IMR-90 (cell line): ENCODE data around the gene PFKP. TPM values are rescaled to one million over a fixed set of nuclear protein-coding genes. Genes with fewer than 3 reads are reported as not detected.

Source experiments
- ATAC-seq: fragments of 200-7000 bp; cut with Tn5 transposase; 2 replicates; pipeline ENCODE4 v1.9.1; 2020; ENCODE audit warnings: low read depth, mild to moderate bottlenecking, moderate library complexity
- BruUV-seq: library from RNA; stranded (reverse); fragments of 400-500 nt; replicated peaks from 2 replicates; lab custom pipeline; 2021; lab: Mats Ljungman, UMichigan
- CTCF ChIA-PET: fragments of 300-600 bp; formaldehyde crosslinking; extraction: SDS; loops from one replicate; lab custom pipeline; 2021; ENCODE audit warnings: antibody characterized with exemption; lab: Yijun Ruan, JAX
- POLR2A ChIA-PET: fragments of 300-600 bp; sonication (Branson Sonifier 250); formaldehyde crosslinking; loops from one replicate; lab custom pipeline; 2022; ENCODE audit warnings: antibody characterized with exemption; ENCODE audit not compliant: unreplicated experiment; lab: Charles Lee
- DNase-seq: peaks from one replicate; pipeline ENCODE4 v3.0.0; 2013
- H2AFZ ChIP-seq: replicated peaks from 2 replicates; pipeline ENCODE3; 2013; ENCODE audit warnings: low read length, mild to moderate bottlenecking; ENCODE audit not compliant: poor library complexity
- H2AK5ac ChIP-seq: 2 replicates; pipeline ENCODE4 v1.6.1; 2013; ENCODE audit warnings: low read depth, low read length, inconsistent platforms
- H2AK9ac ChIP-seq: replicated peaks from 2 replicates; pipeline ENCODE3; 2013; ENCODE audit warnings: mild to moderate bottlenecking, low read depth, low read length, moderate library complexity; ENCODE audit not compliant: poor library complexity
- H2BK120ac ChIP-seq: 2 replicates; pipeline ENCODE4 v1.6.1; 2013; ENCODE audit warnings: low read depth, low read length, inconsistent platforms
- H2BK15ac ChIP-seq: 3 replicates; pipeline ENCODE4 v1.6.1; 2013; ENCODE audit warnings: low read depth, low read length, inconsistent platforms
- H2BK20ac ChIP-seq: 2 replicates; pipeline ENCODE4 v1.6.1; 2013; ENCODE audit warnings: low read depth, mild to moderate bottlenecking, inconsistent platforms, low read length, moderate library complexity
- H2BK5ac ChIP-seq: 2 replicates; pipeline ENCODE4 v1.6.1; 2013; ENCODE audit warnings: mild to moderate bottlenecking, low read depth, low read length, inconsistent platforms; ENCODE audit not compliant: poor library complexity, severe bottlenecking
- H3K14ac ChIP-seq: replicated peaks from 2 replicates; pipeline ENCODE4 v1.6.1; 2013; ENCODE audit warnings: low read depth, low read length, inconsistent platforms
- H3K18ac ChIP-seq: 2 replicates; pipeline ENCODE4 v1.6.1; 2013; ENCODE audit warnings: low read depth, low read length, control low read depth
- H3K23ac ChIP-seq: 2 replicates; pipeline ENCODE4 v1.6.1; 2013; ENCODE audit warnings: low read depth, low read length, inconsistent platforms
- H3K27ac ChIP-seq: 2 replicates; pipeline ENCODE4 v1.5.1; 2013; ENCODE audit warnings: mild to moderate bottlenecking, control low read depth, low read length; ENCODE audit not compliant: insufficient read depth
- H3K27me3 ChIP-seq: 2 replicates; pipeline ENCODE4 v1.6.1; 2013; ENCODE audit warnings: low read length; ENCODE audit not compliant: control insufficient read depth, insufficient read depth
- H3K36me3 ChIP-seq: 2 replicates; pipeline ENCODE4 v1.6.1; 2013; ENCODE audit warnings: low read length, mixed read lengths; ENCODE audit not compliant: control insufficient read depth, insufficient read depth
- H3K4ac ChIP-seq: 2 replicates; pipeline ENCODE4 v1.6.1; 2013; ENCODE audit warnings: low read depth, low read length, inconsistent platforms
- H3K4me1 ChIP-seq: 2 replicates; pipeline ENCODE4 v1.6.1; 2013; ENCODE audit warnings: low read length, mixed read lengths; ENCODE audit not compliant: control insufficient read depth, insufficient read depth
- H3K4me2 ChIP-seq: 2 replicates; pipeline ENCODE4 v1.6.1; 2013; ENCODE audit warnings: low read depth, mild to moderate bottlenecking, control low read depth, low read length, moderate library complexity
- H3K4me3 ChIP-seq: 2 replicates; pipeline ENCODE4 v1.5.1; 2013; ENCODE audit warnings: low read depth, mild to moderate bottlenecking, control low read depth, low read length, moderate library complexity; ENCODE audit not compliant: insufficient read depth
- H3K56ac ChIP-seq: 2 replicates; pipeline ENCODE4 v1.6.1; 2013; ENCODE audit warnings: low read length, inconsistent platforms; ENCODE audit not compliant: insufficient read depth; ENCODE audit errors: extremely low read depth
- H3K79me1 ChIP-seq, 2 experiments: 2 replicates each; pipeline ENCODE4 v1.6.1; 2013; ENCODE audit warnings: low read length in 2 of 2, inconsistent platforms in 1 of 2, low read depth in 1 of 2
- H3K9ac ChIP-seq: 2 replicates; pipeline ENCODE4 v1.6.1; 2013; ENCODE audit warnings: low read depth, low read length, control low read depth
- H3K9me1 ChIP-seq: 2 replicates; pipeline ENCODE4 v1.6.1; 2013; ENCODE audit warnings: low read length, inconsistent platforms; ENCODE audit not compliant: insufficient read depth
- H3K9me3 ChIP-seq: 2 replicates; pipeline ENCODE4 v1.6.1; 2013; ENCODE audit warnings: low read length; ENCODE audit not compliant: control insufficient read depth, insufficient read depth
- H4K20me1 ChIP-seq: 2 replicates; pipeline ENCODE4 v1.6.1; 2013; ENCODE audit warnings: low read length, inconsistent platforms; ENCODE audit not compliant: insufficient read depth
- H4K5ac ChIP-seq: 2 replicates; pipeline ENCODE4 v1.6.1; 2013; ENCODE audit warnings: mild to moderate bottlenecking, low read depth, low read length, control low read depth
- H4K8ac ChIP-seq, 2 experiments: 2 replicates each; pipeline ENCODE4 v1.6.1; 2013; ENCODE audit warnings: low read depth in 2 of 2, low read length in 2 of 2, control low read depth in 1 of 2, inconsistent platforms in 1 of 2
- H4K91ac ChIP-seq: 2 replicates; pipeline ENCODE4 v1.6.1; 2013; ENCODE audit warnings: low read depth, low read length, inconsistent platforms; ENCODE audit not compliant: insufficient read depth
- BHLHE40 ChIP-seq: fragments of 150-350 bp; IDR thresholded peaks from 2 replicates; pipeline ENCODE4 v1.6.1; 2016; ENCODE audit warnings: mild to moderate bottlenecking, low read depth, low read length
- CEBPB ChIP-seq: IDR thresholded peaks from 2 replicates; pipeline ENCODE4 v1.6.1; 2012; ENCODE audit warnings: low read depth, low read length, improper control_type of control experiment
- CHD1 ChIP-seq: IDR thresholded peaks from 2 replicates; pipeline ENCODE4 v1.6.1; 2012; ENCODE audit warnings: low read depth, low read length, improper control_type of control experiment
- CTCF ChIP-seq: conservative IDR thresholded peaks from 2 replicates; pipeline ENCODE4 v1.5.1; 2012; ENCODE audit warnings: mild to moderate bottlenecking, low read depth, low read length, improper control_type of control experiment
- ELK1 ChIP-seq: fragments of 150-350 bp; IDR thresholded peaks from 2 replicates; pipeline ENCODE4 v1.6.1; 2016; ENCODE audit warnings: low read depth, mild to moderate bottlenecking, low read length, moderate library complexity, borderline replicate concordance
- FOS ChIP-seq: fragments of 150-350 bp; IDR thresholded peaks from 2 replicates; pipeline ENCODE4 v1.6.1; 2016; ENCODE audit warnings: low read depth, low read length
- MAFK ChIP-seq: IDR thresholded peaks from 2 replicates; pipeline ENCODE4 v1.6.1; 2012; ENCODE audit warnings: low read depth, low read length, improper control_type of control experiment
- MAZ ChIP-seq: IDR thresholded peaks from 2 replicates; pipeline ENCODE4 v1.6.1; 2012; ENCODE audit warnings: low read depth, mild to moderate bottlenecking, low read length, improper control_type of control experiment, moderate library complexity, borderline replicate concordance
- MXI1 ChIP-seq: IDR thresholded peaks from 2 replicates; pipeline ENCODE4 v1.6.1; 2012; ENCODE audit warnings: low read depth, mild to moderate bottlenecking, low read length, moderate library complexity, borderline replicate concordance
- NFE2L2 ChIP-seq: fragments of 150-350 bp; IDR thresholded peaks from 2 replicates; pipeline ENCODE4 v1.6.1; 2016; ENCODE audit warnings: low read depth, mild to moderate bottlenecking, low read length
- POLR2A ChIP-seq: IDR thresholded peaks from 2 replicates; pipeline ENCODE4 v1.6.1; 2012; ENCODE audit warnings: mild to moderate bottlenecking, low read depth, low read length
- RAD21 ChIP-seq: IDR thresholded peaks from 2 replicates; pipeline ENCODE4 v1.6.1; 2012; ENCODE audit warnings: low read length, improper control_type of control experiment
- RCOR1 ChIP-seq: IDR thresholded peaks from 2 replicates; pipeline ENCODE4 v1.6.1; 2012; ENCODE audit warnings: mild to moderate bottlenecking, low read length, improper control_type of control experiment; ENCODE audit not compliant: insufficient replicate concordance
- RFX5 ChIP-seq: IDR thresholded peaks from 2 replicates; pipeline ENCODE4 v1.8.0; 2012; ENCODE audit warnings: low read depth, mild to moderate bottlenecking, low read length, moderate library complexity
- SMC3 ChIP-seq: fragments of 150-350 bp; IDR thresholded peaks from 2 replicates; pipeline ENCODE4 v1.6.1; 2016; ENCODE audit warnings: low read depth, mild to moderate bottlenecking, antibody characterized with exemption, low read length, moderate library complexity
- USF2 ChIP-seq: fragments of 150-350 bp; IDR thresholded peaks from 2 replicates; pipeline ENCODE4 v1.6.1; 2017; ENCODE audit warnings: mild to moderate bottlenecking, antibody characterized with exemption, low read length, low read depth
- WGBS, 2 experiments: methylation state at CpG; one replicate each; pipeline versions ENCODE4 v1.1.5 to v1.1.7; 2013; ENCODE audit warnings: missing lambda C conversion rate in 2 of 2; ENCODE audit not compliant: insufficient read length in 1 of 2; ENCODE audit errors: extremely low coverage in 2 of 2; 5-methylcytosine and 5-hydroxymethylcytosine counted together
- dilution Hi-C: fragments of 300-500 bp; cut with HindIII; formaldehyde crosslinking; loops from one replicate; pipeline ENCODE4 v1.14.3; 2018; ENCODE audit warnings: low sequenced_read_pairs; ENCODE audit not compliant: unreplicated experiment
- in situ Hi-C: fragments of 300-500 bp; cut with MboI; formaldehyde crosslinking; loops from 3 replicates; pipeline ENCODE4 v1.14.3; 2019; ENCODE audit warnings: low sequenced_read_pairs, inconsistent platforms, mixed read lengths
- intact Hi-C: fragments of 100-400 bp; cut with micrococcal nuclease; formaldehyde crosslinking; loops from 2 replicates; pipeline ENCODE4 v1.10.0; 2022
- polyA plus RNA-seq, 3 experiments: library from polyadenylated mRNA; depleted of rRNA; stranded (reverse); fragments of >200 nt; gene quantifications; 2 replicates each; pipeline ENCODE4 v1.2.3, GENCODE V29; 2012; ENCODE audit warnings: low replicate concordance in 1 of 3
- total RNA-seq: library from RNA; depleted of rRNA; stranded (reverse); fragments of >200 nt; gene quantifications from 2 replicates; pipeline ENCODE4 v1.2.3, GENCODE V29; 2012

PFKP gene
- total and polyA plus RNA-seq, 2 of the 4 experiments (the other 2 are of a cell fraction), result 223 to 294 TPM

GRCh38 chr10:3034616-3035015 is 32.7 kb upstream of the PFKP start:
- intact Hi-C loops (no loop called here), in situ Hi-C loops (no loop called here), dilution Hi-C loops (loop anchor here (25.0 kb wide), 1 partner anchor 97 kb away; no protein-coding TSS in a partner anchor)
- no peak overlapping the region for H3K9ac ChIP-seq
- H3K9me1 ChIP-seq, result no peaks in the 10 kb centered on the region; the same call in 1 of the 2 replicates
- no peak overlapping the region for H3K56ac ChIP-seq
- no peak overlapping the region for H2AK5ac ChIP-seq
- H2BK5ac ChIP-seq, result no peak overlapping the region
- no peak overlapping the region for H3K18ac ChIP-seq
- H2BK20ac ChIP-seq, result no peak overlapping the region
- no peak overlapping the region for H2AK9ac ChIP-seq
- H2AFZ ChIP-seq, result no peak overlapping the region
- no peak overlapping the region for H4K5ac ChIP-seq
- no peak overlapping the region for H3K4me2 ChIP-seq
- peaks cover 1% of the 10 kb centered on the region for H3K4me1 ChIP-seq
- no peak overlapping the region for H2BK120ac ChIP-seq
- no CpG with 5 or more reads among the region's 4 CpGs for WGBS, 2 experiments
- H4K91ac ChIP-seq, result no peak overlapping the region
- no TSS peak for BruUV-seq
- no peak overlapping the region for H3K23ac ChIP-seq
- H3K27me3 ChIP-seq, result no peaks in the 10 kb centered on the region
- H2BK15ac ChIP-seq, result no peak overlapping the region
- no peak overlapping the region for H3K27ac ChIP-seq
- H3K9me3 ChIP-seq, result no peaks in the 10 kb centered on the region
- H3K14ac ChIP-seq, result no peak overlapping the region
- ChIA-PET CTCF (interaction anchor here (1.3 kb wide), 1 partner anchor 8 kb away, joined by 3 read pairs; no protein-coding TSS in a partner anchor), POLR2A (interaction anchor here (1.6 kb wide), 1 partner anchor 11 kb away, joined by 3 read pairs; no protein-coding TSS in a partner anchor)
- ATAC-seq, result no peak
- no peaks in the 10 kb centered on the region for H3K36me3 ChIP-seq
- H3K4ac ChIP-seq, result no peak overlapping the region
- H4K20me1 ChIP-seq, result no peaks in the 10 kb centered on the region
- TF ChIP-seq POLR2A, result no peak
- TF ChIP-seq RCOR1, result no peak
- TF ChIP-seq CEBPB, result no peak
- no peak for TF ChIP-seq RAD21
- TF ChIP-seq RFX5, result no peak
- no peak for TF ChIP-seq MXI1
- no peak for TF ChIP-seq USF2
- TF ChIP-seq SMC3, result no peak
- TF ChIP-seq ELK1, result no peak
- TF ChIP-seq CTCF, result no peak
- no peak for TF ChIP-seq MAFK
- TF ChIP-seq CHD1, result no peak
- TF ChIP-seq BHLHE40, result no peak
- no peak for TF ChIP-seq FOS
- TF ChIP-seq NFE2L2, result no peak
- TF ChIP-seq MAZ, result no peak
- no peak overlapping the region for H3K4me3 ChIP-seq
- no peak for DNase-seq
- no peaks in the 10 kb centered on the region for H3K79me1 ChIP-seq
- H4K8ac ChIP-seq, result no peak overlapping the region
